Measurements from ENCODE around the gene FAF1. TPM values are rescaled to one million over a fixed set of nuclear protein-coding genes. Genes with fewer than 3 reads are reported as not detected.

FAF1 gene
- total RNA-seq, 2 donors from 2014 or later: 60.3 to 66.7 TPM

GRCh38 chr1:50450861-50451653 lies 509.0 kb downstream of the FAF1 start:
- intact Hi-C loops (cut with DNase I): no loop called here
- no peak overlapping the region for H3K4me3 ChIP-seq
- no peaks in the 10 kb centered on the region for H3K4me1 ChIP-seq
- H3K9me3 ChIP-seq: no peaks in the 10 kb centered on the region
- TF ChIP-seq, protein P1, sequence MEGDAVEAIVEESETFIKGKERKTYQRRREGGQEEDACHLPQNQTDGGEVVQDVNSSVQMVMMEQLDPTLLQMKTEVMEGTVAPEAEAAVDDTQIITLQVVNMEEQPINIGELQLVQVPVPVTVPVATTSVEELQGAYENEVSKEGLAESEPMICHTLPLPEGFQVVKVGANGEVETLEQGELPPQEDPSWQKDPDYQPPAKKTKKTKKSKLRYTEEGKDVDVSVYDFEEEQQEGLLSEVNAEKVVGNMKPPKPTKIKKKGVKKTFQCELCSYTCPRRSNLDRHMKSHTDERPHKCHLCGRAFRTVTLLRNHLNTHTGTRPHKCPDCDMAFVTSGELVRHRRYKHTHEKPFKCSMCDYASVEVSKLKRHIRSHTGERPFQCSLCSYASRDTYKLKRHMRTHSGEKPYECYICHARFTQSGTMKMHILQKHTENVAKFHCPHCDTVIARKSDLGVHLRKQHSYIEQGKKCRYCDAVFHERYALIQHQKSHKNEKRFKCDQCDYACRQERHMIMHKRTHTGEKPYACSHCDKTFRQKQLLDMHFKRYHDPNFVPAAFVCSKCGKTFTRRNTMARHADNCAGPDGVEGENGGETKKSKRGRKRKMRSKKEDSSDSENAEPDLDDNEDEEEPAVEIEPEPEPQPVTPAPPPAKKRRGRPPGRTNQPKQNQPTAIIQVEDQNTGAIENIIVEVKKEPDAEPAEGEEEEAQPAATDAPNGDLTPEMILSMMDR (IDR thresholded peaks at IDR 0.05): no peak
- DNase-seq: no peak
- H3K27ac ChIP-seq: no peak overlapping the region
- H3K9ac ChIP-seq (ENCODE audit: low read depth in 2 of 2, low read length in 2 of 2): no peak overlapping the region
- H3K27me3 ChIP-seq: no peaks in the 10 kb centered on the region
- H3K36me3 ChIP-seq: no peaks in the 10 kb centered on the region

- no peaks in the 10 kb centered on the region for H3K36me3 ChIP-seq
- no peak overlapping the region for H3K9ac ChIP-seq (ENCODE audit: low read depth in 2 of 2, low read length in 2 of 2)
- H3K4me1 ChIP-seq: no peaks in the 10 kb centered on the region
- no peak for DNase-seq
- no peaks in the 10 kb centered on the region for H3K27me3 ChIP-seq
- H3K4me3 ChIP-seq: no peak overlapping the region
- no peak overlapping the region for H3K27ac ChIP-seq
- intact Hi-C loops (cut with DNase I): no loop called here
- no peaks in the 10 kb centered on the region for H3K9me3 ChIP-seq
- TF ChIP-seq, protein P1 (IDR thresholded peaks at IDR 0.05): no peak
These were observed 512.1 kb downstream of the FAF1 start for GRCh38 chr1:50447961-50448360.

GRCh38 chr1:50441183-50441582 lies 518.9 kb downstream of the FAF1 start:
- no peaks in the 10 kb centered on the region for H3K4me1 ChIP-seq
- intact Hi-C loops (cut with DNase I): no loop called here
- TF ChIP-seq, protein P1 (IDR thresholded peaks at IDR 0.05): no peak

DNA sequence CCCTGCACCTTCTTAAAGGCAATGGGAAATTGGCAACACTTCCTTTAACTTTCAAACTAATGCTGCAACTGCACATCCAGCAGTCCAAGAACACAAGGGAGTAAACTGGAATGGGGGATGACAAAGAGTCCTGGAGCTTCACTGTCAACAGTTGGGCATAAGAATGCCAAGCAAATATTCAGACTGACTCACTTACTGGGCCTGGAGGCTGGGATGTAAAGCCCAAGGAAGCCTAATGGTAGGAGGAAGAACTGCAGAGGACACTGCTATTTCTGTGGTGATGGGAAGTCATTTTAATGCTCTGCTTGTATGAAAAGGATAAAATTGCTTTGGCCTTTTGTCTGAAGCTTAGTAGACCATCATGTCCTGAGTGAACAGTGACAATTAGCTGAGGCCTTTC lies 521.1 kb downstream of the FAF1 start:
- Histone ChIP-seq H3K36me3 (no peaks in the 10 kb centered on the region), H3K27ac (no peak overlapping the region), H3K4me1 (no peaks in the 10 kb centered on the region), H3K4me3 (no peak overlapping the region), H3K9me3 (no peaks in the 10 kb centered on the region), H3K27me3 (no peaks in the 10 kb centered on the region), H3K9ac (ENCODE audit: low read depth in 2 of 2, low read length in 2 of 2) (no peak overlapping the region)
- TF ChIP-seq, protein P1 (IDR thresholded peaks at IDR 0.05): no peak
- no peak for DNase-seq
- intact Hi-C loops (cut with DNase I): no loop called here

More at GRCh38 chr1:50441183-50441582, 518.9 kb downstream of the FAF1 start:
- Histone ChIP-seq H3K27me3 (no peaks in the 10 kb centered on the region), H3K9ac (ENCODE audit: low read depth in 2 of 2, low read length in 2 of 2) (no peak overlapping the region), H3K36me3 (no peaks in the 10 kb centered on the region), H3K4me3 (no peak overlapping the region), H3K9me3 (no peaks in the 10 kb centered on the region), H3K27ac (no peak overlapping the region)
- no peak for DNase-seq

DNA sequence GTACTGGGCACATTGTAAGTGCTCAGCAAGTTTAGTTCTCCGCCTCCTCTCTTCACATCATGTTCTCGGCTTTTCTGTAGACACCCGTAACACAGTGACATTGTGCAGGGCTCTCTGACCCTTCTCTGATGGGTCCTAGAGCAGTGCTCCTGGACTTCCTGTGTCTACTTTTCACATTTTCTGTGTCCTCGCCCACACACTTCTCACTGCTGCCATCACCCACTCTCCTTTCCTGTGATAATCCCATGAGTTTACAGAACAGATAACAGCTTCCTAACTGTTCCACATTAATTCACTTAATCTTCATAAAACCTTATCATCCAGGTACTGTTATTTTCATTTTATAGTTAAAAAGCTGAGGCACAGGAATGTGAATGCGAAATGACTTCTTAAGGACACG lies 523.6 kb downstream of the FAF1 start:
- Histone ChIP-seq H3K27ac (no peak overlapping the region), H3K9me3 (no peaks in the 10 kb centered on the region), H3K4me1 (no peaks in the 10 kb centered on the region), H3K4me3 (no peak overlapping the region), H3K36me3 (no peaks in the 10 kb centered on the region), H3K27me3 (peaks cover 6% of the 10 kb centered on the region), H3K9ac (ENCODE audit: low read depth in 2 of 2, low read length in 2 of 2) (no peak overlapping the region)
- intact Hi-C loops (cut with DNase I): no loop called here
- no peak for DNase-seq
- TF ChIP-seq, protein P1 (IDR thresholded peaks at IDR 0.05): no peak
